GM12878 (cell line): ENCODE results near the gene MRPS9. TPM values are rescaled to one million over a fixed set of nuclear protein-coding genes. Genes with fewer than 3 reads are reported as not detected.

Experiments
- ATAC-seq: fragments of 200-7000 bp; cut with Tn5 transposase; 3 replicates; pipeline ENCODE4 v1.9.1; 2020; ENCODE audit warnings: mild to moderate bottlenecking, moderate library complexity
- BruUV-seq: library from RNA; stranded (reverse); fragments of 400-500 nt; replicated peaks from 2 replicates; lab custom pipeline; 2021; lab: Mats Ljungman, UMichigan
- CTCF ChIA-PET: fragments of 300-600 bp; sonication (Branson Sonifier 250); formaldehyde crosslinking; extraction: SDS; loops from one replicate; lab custom pipeline; 2021; ENCODE audit warnings: inconsistent platforms; lab: Yijun Ruan, JAX
- POLR2A ChIA-PET: fragments of 350-600 bp; formaldehyde crosslinking; extraction: SDS; loops from one replicate; lab custom pipeline; 2021; ENCODE audit warnings: inconsistent platforms; lab: Charles Lee
- RAD21 ChIA-PET: fragments of 300-600 bp; sonication (Branson Sonifier 250); formaldehyde crosslinking; loops from one replicate; lab custom pipeline; 2023; ENCODE audit warnings: antibody characterized with exemption; ENCODE audit not compliant: unreplicated experiment; lab: Charles Lee
- SMC1A ChIA-PET: fragments of 300-600 bp; sonication (Branson Sonifier 250); formaldehyde crosslinking; loops from one replicate; lab custom pipeline; 2023; ENCODE audit not compliant: unreplicated experiment, uncharacterized antibody; lab: Charles Lee
- DNase-seq: peaks from one replicate; pipeline ENCODE4 v3.0.0-alpha.2; 2011; ENCODE audit warnings: low read depth, low spot score
- FAIRE-seq: peaks from 3 replicates; lab custom pipeline; 2011; peaks lifted over from hg19 to GRCh38; lab: Jason Lieb, UNC
- H2AFZ ChIP-seq: 2 replicates; pipeline ENCODE4 v1.6.0; 2011; ENCODE audit warnings: low read depth, low read length, control low read depth; ENCODE audit not compliant: control insufficient read depth
- H3K27ac ChIP-seq: 2 replicates; pipeline ENCODE4 v1.5.1; 2011; ENCODE audit warnings: control low read depth; ENCODE audit not compliant: control insufficient read depth, insufficient read depth
- H3K27me3 ChIP-seq, 2 experiments: replicated peaks in 1 of 2; 2 replicates each; pipeline versions ENCODE4 v1.6.0 to v1.6.1; 2011; ENCODE audit warnings: low read length in 1 of 2; ENCODE audit not compliant: control insufficient read depth in 2 of 2, insufficient read depth in 2 of 2
- H3K36me3 ChIP-seq, 2 experiments: 2 replicates each; pipeline ENCODE4 v1.5.1; 2011; ENCODE audit warnings: low read length in 1 of 2; ENCODE audit not compliant: control insufficient read depth in 2 of 2, insufficient read depth in 2 of 2
- H3K4me1 ChIP-seq: 2 replicates; pipeline ENCODE4 v1.6.1; 2011; ENCODE audit warnings: mild to moderate bottlenecking, low read length, moderate library complexity, mixed read lengths; ENCODE audit not compliant: control insufficient read depth, insufficient read depth
- H3K4me2 ChIP-seq: 2 replicates; pipeline ENCODE4 v1.6.0; 2011; ENCODE audit warnings: control low read depth; ENCODE audit not compliant: control insufficient read depth, insufficient read depth
- H3K4me3 ChIP-seq: fragments of 200-600 bp; sonication (generic); 2 replicates; pipeline ENCODE4 v1.5.1; 2016
- H3K79me2 ChIP-seq: 2 replicates; pipeline ENCODE4 v1.6.0; 2011; ENCODE audit warnings: low read length; ENCODE audit not compliant: control insufficient read depth, insufficient read depth
- H3K9ac ChIP-seq: 2 replicates; pipeline ENCODE4 v1.8.0; 2011; ENCODE audit warnings: low read length, control low read depth, mixed read lengths; ENCODE audit not compliant: control insufficient read depth, insufficient read depth
- H3K9me3 ChIP-seq: replicated peaks from 3 replicates; pipeline ENCODE4 v1.5.1; 2011; ENCODE audit warnings: mild to moderate bottlenecking, low read length; ENCODE audit not compliant: control insufficient read depth, insufficient read depth
- H4K20me1 ChIP-seq: 2 replicates; pipeline ENCODE4 v1.6.0; 2011; ENCODE audit not compliant: control insufficient read depth, insufficient read depth
- ASH2L ChIP-seq: fragments of 300-600, 200-600 bp; sonication (generic); IDR thresholded peaks from 2 replicates; pipeline ENCODE4 v1.6.1; 2017; ENCODE audit warnings: low read depth, mild to moderate bottlenecking, borderline replicate concordance
- BACH1 ChIP-seq: fragments of 450-650 bp; IDR thresholded peaks from 2 replicates; pipeline ENCODE4 v1.6.1; 2017; ENCODE audit warnings: mild to moderate bottlenecking, borderline replicate concordance
- CBX5 ChIP-seq: sonication (generic); IDR thresholded peaks from 2 replicates; pipeline ENCODE4 v1.6.1; 2016; ENCODE audit warnings: low read depth, moderate library complexity, mild to moderate bottlenecking, inconsistent platforms
- CREM ChIP-seq: IDR thresholded peaks from 2 replicates; pipeline ENCODE4 v1.6.1; 2014; ENCODE audit warnings: antibody characterized with exemption, low read depth
- MTA3 ChIP-seq: IDR thresholded peaks from 2 replicates; pipeline ENCODE4 v1.6.1; 2012; ENCODE audit warnings: low read length, inconsistent platforms, borderline replicate concordance
- MYC ChIP-seq: IDR thresholded peaks from 2 replicates; pipeline ENCODE4 v1.6.1; 2011; ENCODE audit warnings: mild to moderate bottlenecking, low read length, moderate library complexity, inconsistent platforms; ENCODE audit not compliant: insufficient read depth, insufficient replicate concordance, insufficient read length, severe bottlenecking
- NFYB ChIP-seq: IDR thresholded peaks from 2 replicates; pipeline ENCODE4 v1.6.1; 2011; ENCODE audit warnings: low read depth, mild to moderate bottlenecking, low read length, improper control_type of control experiment, moderate library complexity; ENCODE audit not compliant: insufficient read depth
- NR2C2 ChIP-seq: IDR thresholded peaks from 2 replicates; pipeline ENCODE4 v1.6.1; 2011; ENCODE audit warnings: borderline replicate concordance, low read depth; ENCODE audit not compliant: control insufficient read depth, insufficient read length
- POLR2AphosphoS2 ChIP-seq: IDR thresholded peaks from 2 replicates; pipeline ENCODE4 v1.6.1; 2011; ENCODE audit warnings: low read depth, mild to moderate bottlenecking, low read length, improper control_type of control experiment, moderate library complexity
- RAD51 ChIP-seq: fragments of 450-650 bp; IDR thresholded peaks from 2 replicates; pipeline ENCODE4 v1.6.1; 2016; ENCODE audit warnings: moderate library complexity, mild to moderate bottlenecking, inconsistent platforms
- SPI1 ChIP-seq: IDR thresholded peaks from 2 replicates; pipeline ENCODE4 v1.6.1; 2011; ENCODE audit warnings: low read depth, mild to moderate bottlenecking, low read length, moderate library complexity, borderline replicate concordance; ENCODE audit not compliant: insufficient read depth
- TBL1XR1 ChIP-seq: IDR thresholded peaks from 2 replicates; pipeline ENCODE4 v1.6.1; 2012; ENCODE audit warnings: low read depth, low read length, improper control_type of control experiment
- USF2 ChIP-seq: IDR thresholded peaks from 2 replicates; pipeline ENCODE4 v1.6.1; 2011; ENCODE audit warnings: low read depth, low read length, improper control_type of control experiment, borderline replicate concordance
- ZBTB11 ChIP-seq: fragments of 450-650 bp; formaldehyde crosslinking; IDR thresholded peaks from 2 replicates; pipeline ENCODE4 v1.5.0; 2022; ENCODE audit warnings: mild to moderate bottlenecking, missing genetic modification characterization
- WGBS: methylation state at CpG from one replicate; pipeline ENCODE4 v1.1.6; 2016; ENCODE audit warnings: low lambda C conversion rate; ENCODE audit not compliant: insufficient replicate concordance, insufficient coverage; ENCODE audit errors: missing lambda C conversion rate; 5-methylcytosine and 5-hydroxymethylcytosine counted together
- in situ Hi-C: fragments of 300-500 bp; cut with MboI; formaldehyde crosslinking; loops from 9 replicates; pipeline ENCODE4 v1.14.3; 2018; ENCODE audit warnings: mixed read lengths
- intact Hi-C: fragments of 100-400 bp; cut with micrococcal nuclease; formaldehyde crosslinking; loops from one replicate; pipeline ENCODE4 v1.14.2; 2022; ENCODE audit not compliant: unreplicated experiment
- polyA plus RNA-seq, 11 experiments: library from polyadenylated mRNA; depleted of rRNA in 4 of 11; unstranded in 6 of 11; stranded (reverse) in 5 of 11; fragments of >200 nt; fragmentation: Nextera tagmentation in 4 of 11; fragmentation: Illumina TruSeq in 1 of 11; extraction: Ambion mirVana in 4 of 11; extraction: Trizol in 1 of 11; gene quantifications; 1 replicate in 1 of 11; 2 replicates in 10 of 11; pipeline versions ENCODE4 v1.2.1 to v1.2.3, GENCODE V29; 2011 to 2016; ENCODE audit warnings: inconsistent platforms in 2 of 11, missing spikeins in 2 of 11, low read depth in 1 of 11
- total RNA-seq, 4 experiments: library from RNA; depleted of rRNA in 3 of 4; stranded (reverse); fragments of >200 nt in 3 of 4; fragmentation: Illumina TruSeq in 1 of 4; extraction: Trizol in 1 of 4; gene quantifications; 2 replicates each; pipeline versions ENCODE4 v1.2.1 to v1.2.3, GENCODE V29; 2013 to 2021

Gene MRPS9
- total and polyA plus RNA-seq, 10 of the 15 experiments (the other 5 are each of a cell fraction or from before 2014, with no cell fraction given) = 39.1 to 111 (median 63.4) TPM

GRCh38 chr2:105121434-105121833 is 83.6 kb downstream of the MRPS9 start:
- in situ Hi-C loops = no loop called here
- POLR2A ChIA-PET = no interaction called here

More at GRCh38 chr2:105121434-105121833, 83.6 kb downstream of the MRPS9 start:
- FAIRE-seq = no peak
- CTCF ChIA-PET = interaction anchor here (2.5 kb wide), 1 partner anchor 115 kb away, joined by 12 read pairs; no protein-coding TSS in a partner anchor
- Histone ChIP-seq H3K27me3 (no peaks in the 10 kb centered on the region), H3K9ac (no peak overlapping the region), H3K9me3 (no peaks in the 10 kb centered on the region), H3K79me2 (no peaks in the 10 kb centered on the region), H2AFZ (no peak overlapping the region), H3K4me3 (no peak overlapping the region), H3K4me1 (no peaks in the 10 kb centered on the region), H4K20me1 (no peaks in the 10 kb centered on the region), H3K36me3 (no peaks in the 10 kb centered on the region), H3K4me2 (no peak overlapping the region), H3K27ac (no peak overlapping the region)
- no TSS peak for BruUV-seq
- ATAC-seq = no peak
- 81% methylated on average over 8 of the region's 8 CpGs for WGBS
- RAD21 ChIA-PET = no interaction called here
- TF ChIP-seq MYC (no peak), BACH1 (no peak), SPI1 (no peak), MTA3 (no peak), NR2C2 (no peak), TBL1XR1 (no peak), ZBTB11 (CRISPR knock-in tag) (no peak), NFYB (no peak), CBX5 (no peak), POLR2AphosphoS2 (no peak), ASH2L (no peak), USF2 (no peak), CREM (no peak), RAD51 (no peak)
- SMC1A ChIA-PET = no interaction called here
- DNase-seq = no peak
- intact Hi-C loops = no loop called here
